COLO668 (cell line): ENCODE measurements around the gene DTX1.
"Not testable (repeated sequence)": the region's sequence is repeated elsewhere in the genome, so short reads cannot be mapped to it uniquely, and the experiment has no call there.

ENCODE experiments used
- DNase-seq: peaks from one replicate; lab custom pipeline; 2025; ENCODE audit not compliant: unreplicated experiment; lab: John Stamatoyannopoulos, UW

The DTX1 gene

DNA sequence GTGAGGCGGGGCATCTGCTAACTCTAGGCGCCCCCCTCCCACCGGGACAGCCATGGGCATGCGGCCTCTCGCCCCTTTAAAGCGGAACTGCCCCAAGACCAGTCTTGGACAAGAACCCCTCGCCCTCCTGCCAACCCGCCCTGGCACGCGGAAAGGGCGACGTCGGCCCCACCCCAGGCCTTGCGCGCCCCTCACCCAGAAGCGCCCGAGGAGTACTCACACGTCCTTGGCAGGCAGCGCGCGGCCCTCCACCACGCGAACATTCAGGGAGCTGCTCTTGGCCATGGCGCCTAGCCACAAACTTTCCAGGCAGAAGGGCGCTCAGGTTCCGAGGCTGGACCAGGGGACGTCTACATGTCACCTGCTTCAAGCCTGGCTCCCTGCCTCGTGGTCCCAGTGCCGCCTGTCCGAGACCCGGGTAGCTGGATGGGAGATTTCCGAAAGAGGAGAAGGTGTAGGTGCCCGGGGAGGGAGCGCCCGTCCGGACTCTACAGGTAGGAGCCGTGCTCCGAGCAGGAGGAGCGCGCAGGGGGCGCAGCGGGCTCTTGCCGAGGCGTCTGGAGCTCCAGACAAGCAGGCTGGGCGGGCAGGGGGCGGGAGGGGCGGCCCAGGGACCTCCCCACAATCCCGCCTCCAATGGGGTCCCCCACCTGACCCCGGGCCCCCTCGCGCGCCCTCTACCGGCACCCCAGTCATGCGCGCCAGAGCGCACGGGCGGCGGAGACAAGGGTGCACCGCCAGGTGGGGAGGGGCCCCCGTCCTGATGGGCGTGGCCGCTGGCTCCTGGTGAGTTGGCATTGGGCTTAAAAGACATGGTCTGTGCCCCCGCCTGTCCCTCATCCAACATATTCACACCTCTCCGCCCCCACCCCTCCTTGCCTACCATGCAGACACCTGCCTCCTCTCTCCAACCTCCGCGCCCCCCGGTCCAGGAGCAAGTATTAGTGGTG, 78.9 kb downstream of the DTX1 start, which contains the start of gene RASAL1:
TSS of gene RASAL1 (minus strand) at position 584 of the 950 bp plus-strand sequence. CDS start at position 285, 299 bp downstream.
- peak; percentile 95 for DNase-seq

DNA sequence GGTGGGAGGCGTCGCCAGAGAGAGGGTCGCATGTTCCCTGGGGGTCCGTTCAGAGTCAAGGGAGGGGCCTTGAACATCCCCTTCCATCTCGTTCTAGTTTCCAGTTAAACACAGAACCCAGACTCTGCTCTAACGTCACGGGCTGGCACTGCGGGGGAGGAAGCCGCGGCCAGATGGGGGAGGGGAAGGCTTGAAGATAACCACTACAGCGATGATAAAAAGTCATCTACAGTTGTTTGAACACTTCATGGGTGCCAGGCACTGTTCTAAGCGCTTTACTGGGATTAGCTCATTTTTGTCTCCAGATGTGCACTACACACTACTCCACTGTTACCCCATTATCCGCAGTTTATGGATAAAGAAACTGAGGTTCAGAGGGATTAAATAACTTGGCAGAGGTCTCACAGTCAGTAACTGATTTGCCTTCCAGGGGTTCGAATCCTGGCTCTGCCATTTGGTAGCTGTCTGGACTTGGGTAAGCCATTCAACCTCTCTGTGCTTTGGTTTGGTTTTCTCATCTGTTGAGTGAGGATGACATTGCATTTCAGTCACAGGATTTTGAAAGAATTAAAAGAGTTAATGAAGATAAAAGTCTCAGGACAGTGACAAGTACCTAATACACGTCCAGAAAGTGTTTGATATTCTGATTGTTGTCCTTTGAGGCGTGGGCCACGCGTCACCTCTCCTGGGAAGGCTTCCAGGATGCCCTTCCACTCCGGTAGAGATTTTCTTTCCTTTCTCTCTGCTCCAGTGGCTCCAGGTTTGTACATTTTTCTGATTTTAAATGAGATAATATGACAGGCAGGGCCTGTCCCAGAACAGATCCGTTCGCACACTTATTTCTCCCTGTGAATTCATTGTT, 79.8 kb downstream of the DTX1 start:
- peak; percentile 53 for DNase-seq

DNA sequence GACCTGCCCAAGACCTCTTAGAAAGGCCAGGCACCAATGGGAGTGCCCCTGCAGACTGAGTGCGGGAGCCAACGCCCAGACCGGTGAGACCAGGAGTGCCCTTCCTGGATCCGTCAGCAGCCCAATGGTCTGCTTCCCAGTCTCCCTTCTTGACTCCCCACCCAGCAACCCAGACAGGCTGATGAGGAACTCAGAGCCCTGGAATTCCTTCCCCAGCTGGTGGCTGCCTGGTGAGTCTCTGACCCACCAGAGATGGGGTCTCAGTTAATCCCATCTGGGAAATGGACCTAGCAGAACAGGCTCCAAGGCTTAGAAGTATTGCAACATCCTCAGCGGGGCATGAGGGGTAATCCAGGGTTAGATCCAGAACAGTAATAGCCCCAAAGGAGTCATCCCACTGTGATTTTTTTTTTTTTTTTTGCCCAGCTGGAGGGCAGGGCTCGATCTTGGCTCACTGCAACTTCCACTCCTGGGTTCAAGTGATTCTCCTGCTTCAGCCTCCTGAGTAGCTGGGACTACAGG, 80.5 kb downstream of the DTX1 start:
- DNase-seq: no peak

DNA sequence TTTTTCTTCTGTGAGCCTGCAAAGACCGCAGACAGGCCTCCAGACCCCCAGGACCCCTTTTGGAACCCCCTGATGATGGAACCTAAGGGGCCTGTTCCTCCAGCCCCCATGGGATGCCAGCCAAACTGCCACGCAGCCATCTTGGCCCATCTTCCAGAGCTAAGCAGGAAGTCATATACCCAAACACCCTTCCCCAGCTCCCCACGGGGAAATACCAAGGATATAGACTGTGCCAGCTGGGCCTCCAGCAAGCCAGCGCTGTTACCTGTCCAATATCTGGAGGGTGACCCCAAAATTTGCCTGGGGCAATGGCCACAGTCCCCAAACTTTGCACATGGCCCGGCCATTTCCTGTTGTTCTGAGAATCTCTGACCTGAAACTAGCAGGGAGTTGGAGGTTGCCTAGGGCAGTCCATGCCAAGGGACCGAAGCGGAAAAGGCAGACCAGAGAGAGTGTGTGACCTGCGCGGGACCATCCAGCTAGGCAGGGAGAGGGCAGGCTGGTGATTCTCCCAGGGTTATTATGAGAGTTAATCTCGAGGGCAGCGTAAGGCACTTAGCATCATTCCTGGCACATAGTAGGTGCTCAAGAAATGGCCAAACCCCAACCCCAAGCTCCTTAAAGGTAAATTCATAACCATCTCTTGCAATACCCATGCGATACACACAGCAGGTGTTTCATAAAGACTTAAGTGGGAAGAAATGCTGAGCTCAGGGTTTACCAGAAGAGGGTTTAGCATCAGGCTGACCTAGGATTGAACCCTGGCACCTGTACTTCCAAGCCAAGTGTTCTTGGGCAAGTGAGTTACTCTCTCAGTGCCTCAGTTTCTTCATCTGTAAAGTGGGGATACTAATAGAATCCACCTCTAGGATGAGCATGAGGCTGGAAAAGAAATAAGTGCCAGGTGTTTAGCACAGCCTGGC, 81.6 kb downstream of the DTX1 start:
- DNase-seq: no peak

- no peak for DNase-seq
These were observed 82.3 kb downstream of the DTX1 start for GRCh38 chr12:113138826-113139225.

DNA sequence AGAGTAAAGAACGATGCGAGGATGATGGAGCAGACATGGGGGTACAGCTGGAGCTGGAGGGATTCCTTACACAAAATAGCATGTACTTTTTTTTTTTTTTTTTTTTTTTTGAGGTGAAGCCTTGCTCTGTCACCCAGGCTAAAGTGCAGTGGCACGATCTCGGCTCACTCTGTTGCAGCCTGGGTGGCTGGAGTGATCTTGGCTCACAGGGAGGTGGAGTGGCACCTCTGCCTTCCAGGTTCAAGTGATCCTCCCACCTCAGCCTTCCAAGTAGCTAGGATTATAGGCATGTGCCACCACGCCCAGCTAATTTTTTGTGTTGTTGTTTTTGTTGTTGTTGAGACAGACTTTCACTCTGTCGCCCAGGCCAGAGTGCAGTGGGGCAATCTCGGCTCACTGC, 84.2 kb downstream of the DTX1 start:
- DNase-seq: no peak

GRCh38 chr12:113141716-113142115, 85.2 kb downstream of the DTX1 start:
- DNase-seq: not testable (repeated sequence)

DNA sequence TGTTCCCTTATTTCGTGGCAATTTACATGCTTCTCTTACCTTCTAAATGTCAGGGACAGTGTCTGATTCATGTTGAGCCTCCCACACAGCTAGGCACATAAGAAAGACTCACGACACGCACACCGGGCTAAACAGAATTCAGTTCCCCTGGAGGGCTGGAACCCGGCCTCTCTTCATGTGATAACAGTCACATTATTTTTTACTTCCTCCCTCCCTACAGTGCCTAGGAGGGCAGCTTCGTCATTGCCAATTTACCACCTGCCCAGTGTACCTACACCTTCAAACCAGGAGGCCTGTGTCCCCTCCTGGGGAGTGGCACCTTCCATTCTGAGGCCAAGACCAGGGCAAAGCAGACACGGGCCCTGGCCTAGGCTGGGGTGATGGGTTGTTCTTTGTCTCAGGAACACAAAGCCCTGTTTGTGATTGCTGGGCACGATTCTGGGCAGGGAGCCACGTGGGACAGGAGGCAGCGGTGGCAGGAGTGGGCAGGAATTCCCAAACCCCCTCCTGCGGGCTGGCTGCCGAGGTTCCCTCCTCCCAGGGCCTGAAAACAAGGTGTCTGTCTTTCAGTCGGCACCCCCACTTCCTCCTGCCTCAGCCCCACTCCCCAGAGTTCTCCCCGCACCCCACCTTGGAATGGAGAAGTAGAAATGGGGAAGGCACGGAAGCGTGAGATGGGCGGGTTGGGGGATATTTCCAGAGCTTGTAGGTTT, 85.8 kb downstream of the DTX1 start:
- no peak for DNase-seq

GRCh38 chr12:113142886-113143332, 86.4 kb downstream of the DTX1 start:
- DNase-seq: no peak

DNA sequence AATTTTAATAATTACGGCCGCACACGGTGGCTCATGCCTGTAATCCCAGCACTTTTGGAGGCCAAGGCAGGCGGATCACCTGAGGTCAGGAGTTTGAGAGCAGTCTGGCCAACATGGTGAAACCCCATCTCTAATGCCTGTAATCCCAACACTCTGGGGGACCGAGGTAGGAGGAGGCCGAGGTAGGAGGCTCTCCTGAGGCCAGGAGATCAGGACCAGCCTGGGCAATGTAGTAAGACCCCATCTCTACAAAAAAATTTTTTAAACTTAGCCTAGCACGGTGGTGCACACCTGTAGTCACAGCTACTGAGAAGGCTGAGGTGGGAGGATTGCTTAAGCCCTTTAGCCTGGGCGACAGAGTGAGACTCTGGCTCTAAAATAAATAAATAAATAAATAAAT, 87.4 kb downstream of the DTX1 start:
- no peak for DNase-seq

DNA sequence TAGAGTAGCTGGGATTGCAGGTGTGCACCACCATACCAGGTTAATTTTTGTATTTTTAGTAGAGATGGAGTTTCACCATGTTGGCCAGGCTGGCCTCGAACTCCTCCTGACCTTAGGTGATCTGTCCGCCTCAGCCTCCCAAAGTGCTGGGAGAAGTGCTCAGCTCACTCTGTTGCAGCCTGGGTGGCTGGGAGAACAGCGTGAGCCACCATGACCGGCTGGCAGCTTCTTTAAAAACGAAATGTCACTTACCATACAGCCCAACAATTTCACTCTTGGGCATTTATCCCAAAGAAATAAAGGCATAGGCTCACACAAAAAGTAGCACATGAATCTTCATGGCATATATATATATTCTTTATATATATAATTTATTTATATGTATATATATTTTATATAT, 88.3 kb downstream of the DTX1 start:
- DNase-seq: no peak

DNA sequence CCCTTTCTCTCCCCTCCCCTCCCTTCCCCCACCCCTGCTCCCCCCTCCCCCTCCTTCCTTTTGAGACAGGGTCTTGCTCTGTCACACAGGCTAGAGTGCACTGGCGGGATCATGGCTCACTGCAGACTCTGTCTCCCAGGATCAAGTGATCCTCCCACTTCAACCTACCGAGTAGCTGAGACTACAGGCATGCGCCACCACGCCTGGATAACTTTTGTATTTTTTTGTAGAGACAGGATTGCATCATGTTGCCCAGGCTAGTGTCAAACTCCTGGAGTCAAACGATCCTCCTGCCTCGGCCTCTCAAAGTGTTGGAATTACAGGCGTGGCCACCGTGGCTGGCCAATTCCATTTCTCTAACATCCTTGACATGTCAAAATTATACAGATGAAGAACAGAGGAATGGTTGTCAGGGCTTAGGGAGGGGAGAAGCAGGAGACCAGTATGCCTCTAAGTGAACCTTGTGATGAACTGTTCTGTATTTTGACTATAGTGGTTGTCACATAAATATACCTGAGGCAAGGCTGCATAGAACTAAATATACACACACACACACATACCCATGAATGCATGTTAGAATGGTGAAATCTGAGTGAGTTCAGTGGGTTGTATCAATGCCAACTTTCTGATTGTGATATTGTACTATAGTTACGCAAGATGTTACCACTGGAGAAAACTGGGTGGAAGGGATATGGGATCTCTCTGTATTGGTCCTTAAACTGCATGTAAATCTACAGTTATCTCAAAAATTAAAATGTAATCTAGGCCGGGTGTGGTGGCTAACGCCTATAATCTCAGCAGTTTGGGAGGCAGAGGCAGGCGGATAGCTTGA, 89.4 kb downstream of the DTX1 start:
- no peak for DNase-seq

DNA sequence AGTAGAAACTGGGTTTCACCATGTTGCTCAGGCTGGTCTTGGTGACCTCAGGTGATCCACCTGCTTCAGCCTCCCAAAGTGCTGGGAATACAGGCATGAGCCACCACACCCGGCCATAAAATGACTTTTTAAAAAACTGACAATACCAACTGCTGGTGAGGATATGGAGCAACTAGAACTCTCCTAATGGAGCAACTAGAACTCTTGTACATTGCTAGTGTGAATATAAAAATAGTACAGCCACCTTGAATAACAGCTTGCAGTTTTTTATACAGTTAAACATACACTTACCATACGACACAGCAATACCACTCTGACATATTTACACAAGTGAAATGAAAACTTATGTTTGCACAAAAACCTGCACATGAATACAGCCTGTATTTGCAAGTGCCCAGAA, 90.5 kb downstream of the DTX1 start:
- no peak for DNase-seq
